ENCODE data around the gene SLC6A9. TPM values are rescaled to one million over a fixed set of nuclear protein-coding genes. Genes with fewer than 3 reads are reported as not detected.

SLC6A9 gene
- total and polyA plus RNA-seq, 2 experiments from 2014 or later, result 14.4 to 20.0 TPM

GRCh38 chr1:44040846-44041245 lies 9.6 kb upstream of the SLC6A9 start:
- no peak for TF ChIP-seq ZNF114 (CRISPR knock-in tag; IDR thresholded peaks at IDR 0.05)
- TF ChIP-seq POLR2AphosphoS5 (IDR thresholded peaks at IDR 0.05; ENCODE audit: low read depth), result no peak
- no peak for TF ChIP-seq CREB1 (CRISPR knock-in tag; IDR thresholded peaks at IDR 0.05; ENCODE audit: low read depth)
- TF ChIP-seq ZNF331 (CRISPR knock-in tag; IDR thresholded peaks at IDR 0.05; ENCODE audit: low read depth), result no peak
- no peak for TF ChIP-seq EZH2phosphoT487 (IDR thresholded peaks at IDR 0.05; ENCODE audit: unreplicated experiment)
- TF ChIP-seq ZNF462 (CRISPR knock-in tag; IDR thresholded peaks at IDR 0.05), result no peak
- no peak for TF ChIP-seq STAT1 (IDR thresholded peaks at IDR 0.05; ENCODE audit: unreplicated experiment)

DNA sequence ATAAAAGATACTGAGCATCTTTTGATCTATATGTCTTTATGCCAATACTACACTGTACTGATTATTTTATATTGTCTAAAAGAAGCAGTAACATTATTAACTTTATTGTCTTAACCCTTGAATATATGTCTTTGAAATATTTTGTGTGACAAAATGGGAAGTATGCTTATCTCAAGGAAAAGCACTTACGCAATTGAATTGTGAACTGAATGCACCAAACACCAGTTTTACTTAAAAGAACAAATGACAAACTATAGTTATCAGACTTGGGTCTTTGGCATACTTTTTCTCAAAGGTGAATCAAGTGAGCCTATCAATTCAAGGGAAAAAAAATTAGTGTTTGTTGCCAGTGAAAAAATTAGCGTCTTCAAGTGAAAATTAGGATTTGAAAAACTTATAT lies 9.2 kb upstream of the SLC6A9 start:
- H3K27me3 ChIP-seq (ENCODE audit: insufficient read depth), result peaks cover 3% of the 10 kb centered on the region; the same call in 1 of the 2 replicates
- H3K36me3 Mint-ChIP-seq (ENCODE audit: low read depth), result no peaks in the 10 kb centered on the region; the same call in 2 of the 3 replicates
- TF ChIP-seq ZNF462 (CRISPR knock-in tag; IDR thresholded peaks at IDR 0.05) (no peak), ZNF114 (CRISPR knock-in tag; IDR thresholded peaks at IDR 0.05) (no peak), POLR2AphosphoS5 (IDR thresholded peaks at IDR 0.05; ENCODE audit: low read depth) (no peak)
- ATAC-seq (no peak), DNase-seq (ENCODE audit: low spot score) (no peak)
- H3K9me3 Mint-ChIP-seq, result no peaks in the 10 kb centered on the region
- H3K79me2 ChIP-seq (replicated peaks; ENCODE audit: insufficient read depth), result no peaks in the 10 kb centered on the region
- no peaks in the 10 kb centered on the region for H3K9me2 ChIP-seq (ENCODE audit: insufficient read depth)
- no peaks in the 10 kb centered on the region for H4K20me1 ChIP-seq (replicated peaks; ENCODE audit: insufficient read depth)
- H3K4me2 ChIP-seq, result no peak overlapping the region
- H3K36me3 ChIP-seq (ENCODE audit: insufficient read depth), result no peaks in the 10 kb centered on the region
- no peak overlapping the region for H3K4me3 ChIP-seq
- no peak overlapping the region for H2AFZ ChIP-seq
- no peak overlapping the region for H3K27ac ChIP-seq (ENCODE audit: low read depth)
- H3F3A ChIP-seq (replicated peaks; ENCODE audit: low read depth), result no peaks in the 10 kb centered on the region
- peaks cover 3% of the 10 kb centered on the region for H3K27me3 Mint-ChIP-seq (ENCODE audit: insufficient read depth, low read depth, poor library complexity)
- no peak overlapping the region for H3K27ac Mint-ChIP-seq
- H3K4me1 ChIP-seq (ENCODE audit: insufficient read depth), result no peaks in the 10 kb centered on the region
- H3K4me3 Mint-ChIP-seq, result no peak overlapping the region
- peaks cover 6% of the 10 kb centered on the region for H3K4me1 Mint-ChIP-seq

More at GRCh38 chr1:44040846-44041245, 9.6 kb upstream of the SLC6A9 start:
- H3K4me3 ChIP-seq, result no peak overlapping the region
- H3K27ac ChIP-seq (ENCODE audit: low read depth), result no peak overlapping the region
- H4K20me1 ChIP-seq (replicated peaks; ENCODE audit: insufficient read depth), result no peaks in the 10 kb centered on the region
- H3F3A ChIP-seq (replicated peaks; ENCODE audit: low read depth), result no peaks in the 10 kb centered on the region
- Mint-ChIP-seq H3K4me3 (no peak overlapping the region), H3K4me1 (peaks cover 6% of the 10 kb centered on the region; the same call in 2 of the 3 replicates), H3K27me3 (ENCODE audit: insufficient read depth, low read depth, poor library complexity) (peaks cover 3% of the 10 kb centered on the region), H3K27ac (no peak overlapping the region), H3K9me3 (no peaks in the 10 kb centered on the region), H3K36me3 (ENCODE audit: low read depth) (no peaks in the 10 kb centered on the region; the same call in 2 of the 3 replicates)
- no peaks in the 10 kb centered on the region for H3K79me2 ChIP-seq (replicated peaks; ENCODE audit: insufficient read depth)
- H2AFZ ChIP-seq, result no peak overlapping the region
- H3K27me3 ChIP-seq (ENCODE audit: insufficient read depth), result peaks cover 3% of the 10 kb centered on the region; the same call in 1 of the 2 replicates
- ATAC-seq (no peak), DNase-seq (ENCODE audit: low spot score) (no peak)
- no peaks in the 10 kb centered on the region for H3K4me1 ChIP-seq (ENCODE audit: insufficient read depth)
- H3K4me2 ChIP-seq, result no peak overlapping the region
- H3K36me3 ChIP-seq (ENCODE audit: insufficient read depth), result no peaks in the 10 kb centered on the region
- H3K9me2 ChIP-seq (ENCODE audit: insufficient read depth), result no peaks in the 10 kb centered on the region

All from GM23338 (cell line).